Measurements from ENCODE around the gene THAP6. TPM values are rescaled to one million over a fixed set of nuclear protein-coding genes. Genes with fewer than 3 reads are reported as not detected.
"Not testable (repeated sequence)": the region's sequence is repeated elsewhere in the genome, so short reads cannot be mapped to it uniquely, and the experiment has no call there.

The THAP6 gene
- total RNA-seq, 1 donor from 2014 or later, result 31.0 TPM

DNA sequence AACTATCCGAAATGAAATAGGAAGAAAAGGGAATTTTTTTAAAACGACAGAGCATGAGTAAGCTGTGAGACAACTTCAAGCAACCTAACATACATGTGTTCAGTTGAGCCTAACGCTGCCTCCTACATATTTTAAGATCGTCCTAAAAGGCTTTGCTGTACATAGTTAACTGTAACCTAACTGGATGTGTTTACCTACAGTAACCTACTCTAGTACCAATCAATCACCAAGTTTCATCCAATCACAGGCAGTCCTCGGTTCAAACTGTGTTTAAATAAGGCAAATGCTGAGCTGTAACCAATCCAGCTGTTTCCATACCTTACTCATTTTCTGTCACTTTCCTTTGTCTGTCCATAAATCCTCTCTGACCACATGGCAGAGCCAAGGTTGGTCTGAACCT lies 17.1 kb upstream of the THAP6 start:
- H3K4me3 Mint-ChIP-seq (ENCODE audit: unreplicated experiment), result no peak overlapping the region
- DNase-seq, result no peak
- TF ChIP-seq, protein P1, sequence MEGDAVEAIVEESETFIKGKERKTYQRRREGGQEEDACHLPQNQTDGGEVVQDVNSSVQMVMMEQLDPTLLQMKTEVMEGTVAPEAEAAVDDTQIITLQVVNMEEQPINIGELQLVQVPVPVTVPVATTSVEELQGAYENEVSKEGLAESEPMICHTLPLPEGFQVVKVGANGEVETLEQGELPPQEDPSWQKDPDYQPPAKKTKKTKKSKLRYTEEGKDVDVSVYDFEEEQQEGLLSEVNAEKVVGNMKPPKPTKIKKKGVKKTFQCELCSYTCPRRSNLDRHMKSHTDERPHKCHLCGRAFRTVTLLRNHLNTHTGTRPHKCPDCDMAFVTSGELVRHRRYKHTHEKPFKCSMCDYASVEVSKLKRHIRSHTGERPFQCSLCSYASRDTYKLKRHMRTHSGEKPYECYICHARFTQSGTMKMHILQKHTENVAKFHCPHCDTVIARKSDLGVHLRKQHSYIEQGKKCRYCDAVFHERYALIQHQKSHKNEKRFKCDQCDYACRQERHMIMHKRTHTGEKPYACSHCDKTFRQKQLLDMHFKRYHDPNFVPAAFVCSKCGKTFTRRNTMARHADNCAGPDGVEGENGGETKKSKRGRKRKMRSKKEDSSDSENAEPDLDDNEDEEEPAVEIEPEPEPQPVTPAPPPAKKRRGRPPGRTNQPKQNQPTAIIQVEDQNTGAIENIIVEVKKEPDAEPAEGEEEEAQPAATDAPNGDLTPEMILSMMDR (IDR thresholded peaks at IDR 0.05; ENCODE audit: partially characterized antibody, unreplicated experiment), result no peak
- peaks cover 11% of the 10 kb centered on the region for H3K36me3 Mint-ChIP-seq (ENCODE audit: unreplicated experiment)
- no peak overlapping the region for H3K27ac Mint-ChIP-seq (ENCODE audit: unreplicated experiment)
- no peaks in the 10 kb centered on the region for H3K9me3 Mint-ChIP-seq (ENCODE audit: unreplicated experiment)
- H3K27me3 Mint-ChIP-seq (ENCODE audit: unreplicated experiment), result no peaks in the 10 kb centered on the region
- no peaks in the 10 kb centered on the region for H3K4me1 Mint-ChIP-seq (ENCODE audit: low read depth, unreplicated experiment)

DNA sequence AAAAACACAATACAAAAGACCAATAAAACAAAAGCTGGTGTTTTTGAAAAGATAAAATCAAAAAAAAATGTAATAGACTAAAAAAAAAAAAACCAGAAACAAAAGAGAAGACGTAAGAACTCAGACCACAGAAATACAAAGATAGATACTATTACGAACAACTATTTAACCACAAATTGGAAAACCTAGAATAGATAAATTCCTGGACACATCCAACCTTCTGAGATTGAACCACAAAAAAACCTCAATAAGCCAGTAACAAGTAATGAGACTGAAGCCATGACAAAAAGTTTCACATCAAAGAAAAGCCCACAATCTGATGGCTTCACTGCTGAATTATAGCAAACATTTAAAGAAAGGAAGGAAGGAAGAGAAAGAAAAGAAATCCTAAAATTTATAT lies 16.2 kb upstream of the THAP6 start:
- Mint-ChIP-seq H3K36me3 (ENCODE audit: unreplicated experiment) (peaks cover 11% of the 10 kb centered on the region), H3K9me3 (ENCODE audit: unreplicated experiment) (no peaks in the 10 kb centered on the region)

DNA sequence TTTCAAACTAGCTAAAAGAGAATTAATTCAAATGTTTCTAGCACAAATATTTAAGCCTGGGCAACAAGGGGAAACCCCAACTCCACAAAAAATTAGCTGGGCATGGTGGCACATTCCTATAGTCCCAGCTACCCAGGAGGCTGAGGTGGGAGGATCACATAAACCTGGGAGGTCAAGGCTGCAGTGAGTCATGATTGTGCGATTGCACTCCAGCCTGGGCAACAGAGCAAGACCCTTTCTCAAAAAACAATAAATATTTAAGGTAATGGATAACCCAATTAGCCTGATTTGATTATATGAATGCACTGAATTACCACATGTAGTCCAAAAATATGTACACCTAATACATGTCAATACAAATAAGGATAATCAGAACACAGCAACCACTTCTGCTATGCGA lies 14.4 kb upstream of the THAP6 start:
- H3K36me3 Mint-ChIP-seq (ENCODE audit: unreplicated experiment), result peaks cover 11% of the 10 kb centered on the region
- TF ChIP-seq, protein P1 (IDR thresholded peaks at IDR 0.05; ENCODE audit: partially characterized antibody, unreplicated experiment), result no peak
- DNase-seq, result no peak
- H3K27ac Mint-ChIP-seq (ENCODE audit: unreplicated experiment), result no peak overlapping the region
- no peaks in the 10 kb centered on the region for H3K4me1 Mint-ChIP-seq (ENCODE audit: low read depth, unreplicated experiment)
- H3K27me3 Mint-ChIP-seq (ENCODE audit: unreplicated experiment), result no peaks in the 10 kb centered on the region
- H3K4me3 Mint-ChIP-seq (ENCODE audit: unreplicated experiment), result no peak overlapping the region
- H3K9me3 Mint-ChIP-seq (ENCODE audit: unreplicated experiment), result no peaks in the 10 kb centered on the region

More for the DNA sequence above, 16.2 kb upstream of the THAP6 start:
- Mint-ChIP-seq H3K4me1 (ENCODE audit: low read depth, unreplicated experiment) (no peaks in the 10 kb centered on the region), H3K27ac (ENCODE audit: unreplicated experiment) (no peak overlapping the region), H3K27me3 (ENCODE audit: unreplicated experiment) (no peaks in the 10 kb centered on the region), H3K4me3 (ENCODE audit: unreplicated experiment) (no peak overlapping the region)
- TF ChIP-seq, protein P1 (IDR thresholded peaks at IDR 0.05; ENCODE audit: partially characterized antibody, unreplicated experiment), result no peak
- no peak for DNase-seq

DNA sequence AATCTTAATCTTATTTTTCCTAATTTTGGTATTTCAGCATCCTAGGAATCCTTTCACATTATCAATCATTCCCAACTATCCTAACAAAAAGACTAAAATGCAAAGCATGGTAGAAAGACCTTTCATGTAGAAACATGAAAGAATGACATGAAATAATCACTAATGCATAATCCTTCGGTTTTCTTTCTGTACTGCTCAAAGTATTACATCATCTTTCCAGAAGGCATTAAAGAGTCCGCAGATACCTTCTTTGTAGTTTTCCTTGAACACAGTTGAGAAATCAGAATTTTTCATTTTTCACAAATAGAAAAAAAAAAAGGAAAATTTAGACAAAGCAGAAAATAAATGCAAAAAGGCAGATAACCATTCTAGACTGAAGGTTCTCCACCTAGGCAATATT lies 11.6 kb upstream of the THAP6 start:
- no peak overlapping the region for H3K4me3 Mint-ChIP-seq (ENCODE audit: unreplicated experiment)
- peaks cover 11% of the 10 kb centered on the region for H3K36me3 Mint-ChIP-seq (ENCODE audit: unreplicated experiment)
- H3K9me3 Mint-ChIP-seq (ENCODE audit: unreplicated experiment), result no peaks in the 10 kb centered on the region
- TF ChIP-seq, protein P1 (IDR thresholded peaks at IDR 0.05; ENCODE audit: partially characterized antibody, unreplicated experiment), result no peak
- H3K27ac Mint-ChIP-seq (ENCODE audit: unreplicated experiment), result no peak overlapping the region
- H3K4me1 Mint-ChIP-seq (ENCODE audit: low read depth, unreplicated experiment), result no peaks in the 10 kb centered on the region
- H3K27me3 Mint-ChIP-seq (ENCODE audit: unreplicated experiment), result no peaks in the 10 kb centered on the region
- DNase-seq, result no peak

DNA sequence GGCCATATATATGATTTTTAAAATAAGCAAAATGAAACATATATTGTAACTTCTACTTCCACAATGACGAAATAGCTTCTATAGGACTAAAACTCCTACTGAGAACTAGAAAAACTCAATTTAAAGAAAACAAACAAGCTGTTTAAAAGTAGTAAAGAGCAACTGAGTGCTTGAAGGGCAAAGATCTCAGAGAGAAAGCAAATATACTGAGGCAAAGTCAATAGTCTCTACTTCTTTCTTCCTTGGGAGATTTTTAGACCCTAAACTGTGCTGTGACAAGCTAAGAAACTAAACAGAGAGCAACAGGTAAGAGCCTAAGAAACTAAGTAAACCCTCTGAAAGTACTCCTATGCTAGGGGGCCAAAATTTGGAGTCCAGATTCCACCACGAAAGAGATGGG lies 8.6 kb upstream of the THAP6 start:
- Mint-ChIP-seq H3K4me1 (ENCODE audit: low read depth, unreplicated experiment) (no peaks in the 10 kb centered on the region), H3K27ac (ENCODE audit: unreplicated experiment) (no peak overlapping the region), H3K9me3 (ENCODE audit: unreplicated experiment) (no peaks in the 10 kb centered on the region), H3K27me3 (ENCODE audit: unreplicated experiment) (no peaks in the 10 kb centered on the region), H3K4me3 (ENCODE audit: unreplicated experiment) (no peak overlapping the region), H3K36me3 (ENCODE audit: unreplicated experiment) (no peaks in the 10 kb centered on the region)
- TF ChIP-seq, protein P1 (IDR thresholded peaks at IDR 0.05; ENCODE audit: partially characterized antibody, unreplicated experiment), result no peak
- DNase-seq, result no peak

DNA sequence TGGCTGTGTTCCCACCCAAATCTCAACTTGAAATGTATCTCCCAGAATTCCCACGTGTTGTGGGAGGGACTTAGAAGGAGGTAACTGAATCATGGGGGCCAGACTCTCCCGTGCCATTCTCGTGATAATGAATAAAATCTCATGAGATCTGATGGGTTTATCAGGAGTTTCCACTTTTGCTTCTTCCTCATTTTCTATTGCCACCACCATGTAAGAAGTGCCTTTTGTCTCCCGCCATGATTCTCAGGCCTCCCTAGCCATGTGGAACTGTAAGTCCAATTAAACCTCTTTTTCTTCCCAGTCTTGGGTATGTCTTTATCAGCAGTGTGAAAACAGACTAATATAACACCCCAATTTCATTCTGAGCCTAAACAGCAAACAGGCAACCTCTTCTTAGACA lies 4.7 kb upstream of the THAP6 start:
- not testable (repeated sequence) for DNase-seq; H3K9me3 Mint-ChIP-seq (ENCODE audit: unreplicated experiment); H3K27me3 Mint-ChIP-seq (ENCODE audit: unreplicated experiment); H3K4me1 Mint-ChIP-seq (ENCODE audit: low read depth, unreplicated experiment); H3K27ac Mint-ChIP-seq (ENCODE audit: unreplicated experiment); H3K36me3 Mint-ChIP-seq (ENCODE audit: unreplicated experiment); H3K4me3 Mint-ChIP-seq (ENCODE audit: unreplicated experiment)
